Trophoblast cell (in vitro differentiated cells and primary cell): Measurements from ENCODE around the gene PPP1R1B.

Experiments used
- DNase-seq, 2 donors: peaks; one replicate each; pipeline ENCODE4 v3.0.0-alpha.2; 2016
- H2AFZ ChIP-seq: 2 replicates; pipeline ENCODE4 v1.6.1; 2013; ENCODE audit warnings: low read length, moderate library complexity, mild to moderate bottlenecking; ENCODE audit not compliant: insufficient read depth, poor library complexity
- H2AK5ac ChIP-seq: 2 replicates; pipeline ENCODE4 v1.6.1; 2013; ENCODE audit warnings: mild to moderate bottlenecking, low read length
- H2BK120ac ChIP-seq: 2 replicates; pipeline ENCODE4 v1.6.1; 2013; ENCODE audit warnings: low read length, mild to moderate bottlenecking, moderate library complexity; ENCODE audit not compliant: insufficient read depth, poor library complexity
- H2BK12ac ChIP-seq: 2 replicates; pipeline ENCODE4 v1.6.1; 2013; ENCODE audit warnings: mild to moderate bottlenecking, low read length, moderate library complexity
- H2BK5ac ChIP-seq: 2 replicates; pipeline ENCODE4 v1.6.1; 2013; ENCODE audit warnings: low read length, low read depth, moderate library complexity, mild to moderate bottlenecking; ENCODE audit not compliant: poor library complexity
- H3K14ac ChIP-seq: 2 replicates; pipeline ENCODE4 v1.6.1; 2013; ENCODE audit warnings: mild to moderate bottlenecking, low read length
- H3K18ac ChIP-seq: 2 replicates; pipeline ENCODE4 v1.6.1; 2013; ENCODE audit warnings: mild to moderate bottlenecking, low read length
- H3K23ac ChIP-seq: 2 replicates; pipeline ENCODE4 v1.6.1; 2013; ENCODE audit warnings: low read length
- H3K27ac ChIP-seq: 2 replicates; pipeline ENCODE4 v1.5.1; 2013; ENCODE audit warnings: low read depth, mild to moderate bottlenecking, inconsistent platforms, low read length, moderate library complexity
- H3K27me3 ChIP-seq: 2 replicates; pipeline ENCODE4 v1.6.1; 2013; ENCODE audit warnings: inconsistent platforms, mild to moderate bottlenecking, low read length, moderate library complexity; ENCODE audit not compliant: insufficient read depth
- H3K36me3 ChIP-seq, 2 experiments: 1 replicate in 1 of 2; 2 replicates in 1 of 2; pipeline ENCODE4 v1.6.1; 2013; ENCODE audit warnings: low read length in 2 of 2, mild to moderate bottlenecking in 2 of 2, moderate library complexity in 1 of 2; ENCODE audit not compliant: insufficient read depth in 2 of 2, control insufficient read depth in 1 of 2
- H3K4ac ChIP-seq: 2 replicates; pipeline ENCODE4 v1.6.1; 2013; ENCODE audit warnings: low read depth, mild to moderate bottlenecking, low read length, moderate library complexity
- H3K4me1 ChIP-seq, 2 experiments: 1 replicate in 1 of 2; 2 replicates in 1 of 2; pipeline ENCODE4 v1.6.1; 2013; ENCODE audit warnings: low read length in 2 of 2, mild to moderate bottlenecking in 2 of 2, moderate library complexity in 1 of 2; ENCODE audit not compliant: insufficient read depth in 2 of 2, control insufficient read depth in 1 of 2
- H3K4me2 ChIP-seq: 2 replicates; pipeline ENCODE4 v1.6.1; 2013; ENCODE audit warnings: inconsistent platforms, mild to moderate bottlenecking, low read length, moderate library complexity
- H3K4me3 ChIP-seq: 2 replicates; pipeline ENCODE4 v1.5.1; 2013; ENCODE audit warnings: mild to moderate bottlenecking, low read depth, low read length, inconsistent platforms
- H3K79me1 ChIP-seq: one replicate; pipeline ENCODE4 v1.6.1; 2013; ENCODE audit warnings: low read length
- H3K79me2 ChIP-seq: 2 replicates; pipeline ENCODE4 v1.6.1; 2013; ENCODE audit warnings: low read length, mild to moderate bottlenecking; ENCODE audit not compliant: control insufficient read depth, insufficient read depth, poor library complexity
- H3K9ac ChIP-seq: 2 replicates; pipeline ENCODE4 v1.6.1; 2013; ENCODE audit warnings: mild to moderate bottlenecking, low read length
- H3K9me3 ChIP-seq: 2 replicates; pipeline ENCODE4 v1.6.1; 2013; ENCODE audit warnings: low read depth, mild to moderate bottlenecking, control low read depth, inconsistent platforms, low read length; ENCODE audit not compliant: insufficient read depth
- H4K12ac ChIP-seq: 2 replicates; pipeline ENCODE4 v1.6.1; 2013; ENCODE audit warnings: low read depth, mild to moderate bottlenecking, low read length, moderate library complexity
- H4K8ac ChIP-seq: 2 replicates; pipeline ENCODE4 v1.6.1; 2013; ENCODE audit warnings: low read depth, mild to moderate bottlenecking, low read length, moderate library complexity
- H4K91ac ChIP-seq: one replicate; pipeline ENCODE4 v1.6.1; 2013; ENCODE audit warnings: low read depth, mild to moderate bottlenecking, low read length, moderate library complexity
- WGBS: extraction: QIAGEN DNeasy Blood & Tissue Kit; methylation state at CpG from one replicate; pipeline ENCODE4 v1.1.7; 2013; ENCODE audit warnings: missing lambda C conversion rate; ENCODE audit not compliant: insufficient read length, insufficient coverage; ENCODE audit errors: extremely low coverage; 5-methylcytosine and 5-hydroxymethylcytosine counted together

PPP1R1B gene

GRCh38 chr17:39636927-39637736 lies 10.4 kb downstream of the PPP1R1B start, which contains the start of gene STARD3:
Gene STARD3, plus strand, starts transcription at chr17:39637144. Its CDS starts 16,388 bp downstream, at chr17:39653532.
- Histone ChIP-seq H3K79me1 (peaks cover 7% of the 10 kb centered on the region), H3K4me1 (peaks cover 10 to 15% of the 10 kb centered on the region in 2 experiments), H2BK12ac (no peak within 1 kb of the TSS), H3K9ac (peak within 1 kb of the TSS; percentile 62), H3K18ac (peak within 1 kb of the TSS; percentile 96), H3K79me2 (peaks cover 4% of the 10 kb centered on the region), H4K8ac (peak within 1 kb of the TSS; percentile 95), H2AFZ (peak within 1 kb of the TSS; percentile 94), H3K23ac (no peak within 1 kb of the TSS), H3K27me3 (no peaks in the 10 kb centered on the region), H4K91ac (peak within 1 kb of the TSS; percentile 69), H3K4ac (peak within 1 kb of the TSS; percentile 80), H2BK5ac (peak within 1 kb of the TSS; percentile 63), H3K9me3 (no peaks in the 10 kb centered on the region), H4K12ac (peak within 1 kb of the TSS; percentile 95), H3K4me2 (peak within 1 kb of the TSS; percentile 73), H3K36me3 (no peaks in the 10 kb centered on the region), H2BK120ac (peak within 1 kb of the TSS; percentile 88), H3K14ac (peak within 1 kb of the TSS; percentile 87), H3K4me3 (peak within 1 kb of the TSS; percentile 91), H3K27ac (peak within 1 kb of the TSS; percentile 50), H2AK5ac (peak within 1 kb of the TSS; percentile 30)
- DNase-seq: peak; percentile 80 to 89
- WGBS: no CpG with 5 or more reads among the region's 69 CpGs

- Histone ChIP-seq H3K79me2 (peaks cover 4% of the 10 kb centered on the region), H3K23ac (no peak overlapping the region), H3K27ac (no peak overlapping the region), H3K18ac (no peak overlapping the region), H3K9me3 (no peaks in the 10 kb centered on the region), H4K8ac (no peak overlapping the region), H3K27me3 (no peaks in the 10 kb centered on the region), H3K4ac (no peak overlapping the region), H3K4me3 (no peak overlapping the region), H2BK12ac (no peak overlapping the region), H3K79me1 (peaks cover 7% of the 10 kb centered on the region), H2AFZ (no peak overlapping the region), H3K14ac (no peak overlapping the region), H4K91ac (no peak overlapping the region), H3K36me3 (no peaks in the 10 kb centered on the region), H3K9ac (peak overlapping the region; percentile 8), H2BK120ac (no peak overlapping the region), H2AK5ac (no peak overlapping the region), H4K12ac (no peak overlapping the region), H3K4me1 (peaks cover 15 to 20% of the 10 kb centered on the region in 2 experiments), H3K4me2 (no peak overlapping the region), H2BK5ac (no peak overlapping the region)
- no CpG with 5 or more reads among the region's 7 CpGs for WGBS
- DNase-seq: no peak
Observed at GRCh38 chr17:39638317-39638716, 11.6 kb downstream of the PPP1R1B start.

- Histone ChIP-seq H3K79me2 (peaks cover 4% of the 10 kb centered on the region), H4K8ac (no peak overlapping the region), H3K4ac (no peak overlapping the region), H4K12ac (no peak overlapping the region), H2BK5ac (no peak overlapping the region), H3K4me2 (no peak overlapping the region), H3K79me1 (peaks cover 7% of the 10 kb centered on the region), H3K4me1 (peaks cover 16 to 20% of the 10 kb centered on the region in 2 experiments), H3K27me3 (no peaks in the 10 kb centered on the region), H3K23ac (no peak overlapping the region), H3K27ac (no peak overlapping the region), H3K18ac (no peak overlapping the region), H2BK120ac (no peak overlapping the region), H2AFZ (no peak overlapping the region), H3K4me3 (no peak overlapping the region), H3K9ac (no peak overlapping the region), H3K14ac (no peak overlapping the region), H2AK5ac (no peak overlapping the region), H4K91ac (no peak overlapping the region), H3K9me3 (no peaks in the 10 kb centered on the region), H2BK12ac (no peak overlapping the region), H3K36me3 (no peaks in the 10 kb centered on the region)
- WGBS: no CpG with 5 or more reads among the region's 2 CpGs
- DNase-seq: no peak
Observed at GRCh38 chr17:39639043-39639442, 12.3 kb downstream of the PPP1R1B start.

- Histone ChIP-seq H3K27ac (no peak overlapping the region), H3K4me3 (no peak overlapping the region)
- no CpG with 5 or more reads among the region's 11 CpGs for WGBS
Observed at GRCh38 chr17:39639566-39640458, 13.1 kb downstream of the PPP1R1B start.

More at GRCh38 chr17:39639566-39640458, 13.1 kb downstream of the PPP1R1B start:
- H2BK12ac ChIP-seq: no peak overlapping the region
- H3K9ac ChIP-seq: no peak overlapping the region
- H3K27me3 ChIP-seq: no peaks in the 10 kb centered on the region
- no peak overlapping the region for H2AK5ac ChIP-seq
- no peak overlapping the region for H4K8ac ChIP-seq
- peaks cover 4% of the 10 kb centered on the region for H3K79me2 ChIP-seq
- no peak overlapping the region for H2BK5ac ChIP-seq
- H3K18ac ChIP-seq: no peak overlapping the region
- H3K4ac ChIP-seq: no peak overlapping the region
- no peak overlapping the region for H3K14ac ChIP-seq
- DNase-seq: no peak
- H4K12ac ChIP-seq: no peak overlapping the region
- H2BK120ac ChIP-seq: no peak overlapping the region
- H3K4me1 ChIP-seq: peaks cover 20 to 21% of the 10 kb centered on the region in 2 experiments
- H3K79me1 ChIP-seq: peaks cover 7% of the 10 kb centered on the region
- no peak overlapping the region for H4K91ac ChIP-seq
- peak overlapping the region; percentile 5 for H2AFZ ChIP-seq
- no peaks in the 10 kb centered on the region for H3K36me3 ChIP-seq
- H3K23ac ChIP-seq: no peak overlapping the region
- no peaks in the 10 kb centered on the region for H3K9me3 ChIP-seq
- no peak overlapping the region for H3K4me2 ChIP-seq
